Progenitor cell of endocrine pancreas (in vitro differentiated cells): ENCODE measurements around the gene CSNK1G2. TPM values are rescaled to one million over a fixed set of nuclear protein-coding genes. Genes with fewer than 3 reads are reported as not detected.

ENCODE experiments used
- DNase-seq: peaks from one replicate; pipeline ENCODE4 v3.0.0; 2021; ENCODE audit warnings: low spot score; ENCODE audit not compliant: unreplicated experiment
- H3K27ac Mint-ChIP-seq: 2 replicates; pipeline ENCODE4 v1.8.0; 2021; ENCODE audit warnings: mild to moderate bottlenecking, moderate library complexity, mixed read lengths
- H3K27me3 Mint-ChIP-seq: 2 replicates; pipeline ENCODE4 v1.8.0; 2021; ENCODE audit warnings: mixed read lengths
- H3K36me3 Mint-ChIP-seq: 2 replicates; pipeline ENCODE4 v1.8.0; 2022; ENCODE audit warnings: mixed read lengths; ENCODE audit not compliant: insufficient read depth
- H3K4me1 Mint-ChIP-seq: 2 replicates; pipeline ENCODE4 v1.8.0; 2021; ENCODE audit warnings: low read depth, mixed read lengths
- H3K4me3 Mint-ChIP-seq: 2 replicates; pipeline ENCODE4 v1.8.0; 2021; ENCODE audit warnings: low read depth, mild to moderate bottlenecking, moderate library complexity, mixed read lengths
- H3K9me3 Mint-ChIP-seq: 2 replicates; pipeline ENCODE4 v1.8.0; 2021; ENCODE audit warnings: low read depth, mixed read lengths
- total RNA-seq: library from RNA; stranded (reverse); gene quantifications from 2 replicates; pipeline ENCODE4 v1.2.1, GENCODE V29; 2021
- TF ChIP-seq, protein P1 (sequence below): fragments of 200-600 bp; sonication (generic); IDR thresholded peaks from one replicate; pipeline ENCODE4 v1.5.0; 2021; ENCODE audit warnings: antibody characterized with exemption, mild to moderate bottlenecking; ENCODE audit not compliant: unreplicated experiment

Gene CSNK1G2
- total RNA-seq, 1 donor from 2014 or later: 103 TPM

GRCh38 chr19:1950640-1951039 lies 9.7 kb downstream of the CSNK1G2 start:
- no peaks in the 10 kb centered on the region for H3K27me3 Mint-ChIP-seq
- TF ChIP-seq, protein P1, sequence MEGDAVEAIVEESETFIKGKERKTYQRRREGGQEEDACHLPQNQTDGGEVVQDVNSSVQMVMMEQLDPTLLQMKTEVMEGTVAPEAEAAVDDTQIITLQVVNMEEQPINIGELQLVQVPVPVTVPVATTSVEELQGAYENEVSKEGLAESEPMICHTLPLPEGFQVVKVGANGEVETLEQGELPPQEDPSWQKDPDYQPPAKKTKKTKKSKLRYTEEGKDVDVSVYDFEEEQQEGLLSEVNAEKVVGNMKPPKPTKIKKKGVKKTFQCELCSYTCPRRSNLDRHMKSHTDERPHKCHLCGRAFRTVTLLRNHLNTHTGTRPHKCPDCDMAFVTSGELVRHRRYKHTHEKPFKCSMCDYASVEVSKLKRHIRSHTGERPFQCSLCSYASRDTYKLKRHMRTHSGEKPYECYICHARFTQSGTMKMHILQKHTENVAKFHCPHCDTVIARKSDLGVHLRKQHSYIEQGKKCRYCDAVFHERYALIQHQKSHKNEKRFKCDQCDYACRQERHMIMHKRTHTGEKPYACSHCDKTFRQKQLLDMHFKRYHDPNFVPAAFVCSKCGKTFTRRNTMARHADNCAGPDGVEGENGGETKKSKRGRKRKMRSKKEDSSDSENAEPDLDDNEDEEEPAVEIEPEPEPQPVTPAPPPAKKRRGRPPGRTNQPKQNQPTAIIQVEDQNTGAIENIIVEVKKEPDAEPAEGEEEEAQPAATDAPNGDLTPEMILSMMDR: no peak
- H3K4me3 Mint-ChIP-seq: no peak overlapping the region
- H3K36me3 Mint-ChIP-seq: peaks cover 3% of the 10 kb centered on the region
- peaks cover 4% of the 10 kb centered on the region for H3K4me1 Mint-ChIP-seq
- H3K9me3 Mint-ChIP-seq: no peaks in the 10 kb centered on the region
- no peak for DNase-seq
- H3K27ac Mint-ChIP-seq: no peak overlapping the region

DNA sequence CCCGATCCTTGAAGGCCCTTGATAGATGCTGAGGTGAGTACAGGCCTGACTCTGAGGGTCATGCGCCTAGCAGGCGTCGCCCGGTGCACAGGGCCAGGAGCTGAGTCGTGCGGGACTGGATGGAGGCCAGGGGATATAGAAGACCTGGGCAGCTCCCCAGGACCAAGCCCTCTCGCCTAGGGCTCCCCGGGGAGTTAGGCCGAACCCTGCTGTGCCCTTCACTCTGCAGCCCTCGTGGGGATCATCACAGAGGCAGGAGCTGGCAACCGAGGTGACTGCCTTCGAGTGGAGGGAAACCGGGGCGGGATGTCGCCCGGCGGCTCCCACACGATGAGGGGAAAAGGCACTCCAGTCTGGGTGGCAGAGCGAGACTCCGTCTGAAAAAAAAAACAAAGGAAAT lies 11.7 kb downstream of the CSNK1G2 start:
- no peaks in the 10 kb centered on the region for H3K9me3 Mint-ChIP-seq
- peaks cover 3% of the 10 kb centered on the region for H3K36me3 Mint-ChIP-seq
- no peak overlapping the region for H3K27ac Mint-ChIP-seq
- no peak overlapping the region for H3K4me3 Mint-ChIP-seq
- no peak for DNase-seq
- no peaks in the 10 kb centered on the region for H3K27me3 Mint-ChIP-seq
- peaks cover 2% of the 10 kb centered on the region for H3K4me1 Mint-ChIP-seq
- TF ChIP-seq, protein P1: no peak

DNA sequence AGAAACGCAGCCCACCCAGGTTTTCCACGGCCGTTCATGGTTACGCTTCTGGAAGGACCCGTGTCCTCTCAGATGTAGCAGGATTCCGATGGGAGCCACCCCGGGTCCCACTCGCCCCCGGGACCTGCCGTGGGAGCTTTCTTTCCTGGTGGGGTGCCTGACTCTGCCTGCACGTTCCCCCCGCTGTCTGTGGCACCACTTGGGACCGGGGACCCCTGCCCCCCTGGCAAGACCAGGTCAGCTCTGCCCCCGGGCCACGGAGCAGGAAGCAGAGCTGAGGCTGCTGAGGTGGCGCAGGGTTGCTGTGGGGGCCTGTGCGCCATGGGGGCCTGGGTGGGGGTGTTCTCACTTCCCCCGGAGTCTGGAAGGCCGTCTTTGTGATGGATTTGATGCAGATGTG lies 12.1 kb downstream of the CSNK1G2 start:
- no peak overlapping the region for H3K4me3 Mint-ChIP-seq
- H3K9me3 Mint-ChIP-seq: no peaks in the 10 kb centered on the region
- peaks cover 2% of the 10 kb centered on the region for H3K4me1 Mint-ChIP-seq
- H3K27me3 Mint-ChIP-seq: no peaks in the 10 kb centered on the region
- TF ChIP-seq, protein P1: no peak
- H3K36me3 Mint-ChIP-seq: peaks cover 3% of the 10 kb centered on the region
- no peak overlapping the region for H3K27ac Mint-ChIP-seq
- no peak for DNase-seq

- H3K4me1 Mint-ChIP-seq: peaks cover 2% of the 10 kb centered on the region
- no peak for DNase-seq
- no peaks in the 10 kb centered on the region for H3K27me3 Mint-ChIP-seq
- TF ChIP-seq, protein P1: no peak
- H3K9me3 Mint-ChIP-seq: no peaks in the 10 kb centered on the region
- H3K36me3 Mint-ChIP-seq: peaks cover 2% of the 10 kb centered on the region
- no peak overlapping the region for H3K27ac Mint-ChIP-seq
- no peak overlapping the region for H3K4me3 Mint-ChIP-seq
Measured at GRCh38 chr19:1953441-1954094, 12.6 kb downstream of the CSNK1G2 start.

DNA sequence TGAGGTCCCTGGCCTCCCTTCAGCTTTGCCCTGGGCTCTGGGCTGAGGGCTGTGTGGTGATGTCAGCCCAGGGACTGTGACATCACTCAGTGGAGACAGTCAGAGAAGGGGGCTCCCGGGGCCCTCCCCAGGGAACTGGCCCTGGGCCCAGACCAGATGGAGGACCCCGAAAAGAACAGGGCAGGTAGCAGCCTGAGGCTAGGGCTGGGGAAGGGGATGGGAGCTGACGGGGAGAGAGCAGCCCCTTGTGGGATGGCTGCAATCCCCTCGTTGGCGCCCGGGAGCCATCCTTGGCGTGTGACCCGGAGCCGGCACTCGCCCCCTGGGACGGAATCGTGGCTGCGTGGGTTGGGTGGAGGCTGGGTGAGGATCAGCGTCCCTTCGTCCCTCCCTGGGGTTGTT lies 13.6 kb downstream of the CSNK1G2 start:
- TF ChIP-seq, protein P1: no peak
- DNase-seq: no peak
- no peaks in the 10 kb centered on the region for H3K9me3 Mint-ChIP-seq
- H3K4me3 Mint-ChIP-seq: no peak overlapping the region
- H3K27ac Mint-ChIP-seq: no peak overlapping the region
- H3K36me3 Mint-ChIP-seq: peaks cover 2% of the 10 kb centered on the region
- no peaks in the 10 kb centered on the region for H3K27me3 Mint-ChIP-seq
- no peaks in the 10 kb centered on the region for H3K4me1 Mint-ChIP-seq
